ENCODE results near the gene HJV. TPM values are rescaled to one million over a fixed set of nuclear protein-coding genes. Genes with fewer than 3 reads are reported as not detected.
"Not testable (repeated sequence)": the region's sequence is repeated elsewhere in the genome, so short reads cannot be mapped to it uniquely, and the experiment has no call there.

Gene HJV, protein sequence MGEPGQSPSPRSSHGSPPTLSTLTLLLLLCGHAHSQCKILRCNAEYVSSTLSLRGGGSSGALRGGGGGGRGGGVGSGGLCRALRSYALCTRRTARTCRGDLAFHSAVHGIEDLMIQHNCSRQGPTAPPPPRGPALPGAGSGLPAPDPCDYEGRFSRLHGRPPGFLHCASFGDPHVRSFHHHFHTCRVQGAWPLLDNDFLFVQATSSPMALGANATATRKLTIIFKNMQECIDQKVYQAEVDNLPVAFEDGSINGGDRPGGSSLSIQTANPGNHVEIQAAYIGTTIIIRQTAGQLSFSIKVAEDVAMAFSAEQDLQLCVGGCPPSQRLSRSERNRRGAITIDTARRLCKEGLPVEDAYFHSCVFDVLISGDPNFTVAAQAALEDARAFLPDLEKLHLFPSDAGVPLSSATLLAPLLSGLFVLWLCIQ
- total RNA-seq, result not detected in 2 replicates
- long read RNA-seq, result 0 reads

DNA sequence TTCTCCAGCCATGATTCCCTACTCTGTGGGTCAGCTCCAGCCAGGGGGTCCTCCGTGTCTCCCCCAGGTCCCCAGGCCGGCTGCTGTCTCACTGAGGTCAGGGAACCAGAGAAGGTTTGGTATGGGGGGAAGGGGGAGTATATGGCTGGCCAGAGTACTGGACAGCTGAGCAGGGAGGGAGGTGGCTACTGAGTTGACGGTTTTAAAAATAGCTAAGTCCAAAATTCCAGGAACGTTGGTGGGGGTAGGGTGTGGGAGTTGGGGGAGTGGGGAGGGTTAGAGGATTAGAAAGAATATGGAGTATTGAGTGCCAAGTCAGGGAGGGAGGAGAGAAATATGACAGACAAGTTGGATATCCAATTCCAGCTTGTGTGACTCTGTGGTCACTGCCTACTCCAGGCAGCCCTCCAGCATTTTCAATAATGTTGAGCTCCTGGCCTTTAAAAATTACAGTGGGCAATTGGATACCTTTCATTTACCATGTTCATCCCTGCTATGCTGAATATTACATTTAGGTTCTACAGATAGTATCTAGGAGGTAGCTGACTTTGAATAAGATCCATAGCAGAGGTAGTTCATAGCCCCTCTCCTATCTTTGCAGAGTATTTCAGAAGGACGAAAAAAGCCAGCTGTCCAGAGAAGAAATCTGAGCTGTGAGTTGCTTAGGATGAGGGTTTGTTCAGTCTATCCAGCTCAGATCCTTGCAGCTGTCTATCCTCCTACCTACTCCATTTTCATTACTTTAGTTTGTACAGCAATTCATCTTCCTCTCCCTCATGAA, at the start of gene HJV:
Gene HJV (minus strand): TSS at position 114 of the 781 bp plus-strand sequence. CDS start 1,504 bp downstream, outside the sequence.
- H3K27me3 Mint-ChIP-seq (ENCODE audit: unreplicated experiment), result peaks cover 81% of the 10 kb centered on the region
- no peak within 1 kb of the TSS for H3K27ac Mint-ChIP-seq (ENCODE audit: unreplicated experiment)
- H3K4me3 Mint-ChIP-seq (ENCODE audit: unreplicated experiment), result no peak within 1 kb of the TSS
- peaks cover 8% of the 10 kb centered on the region for H3K4me1 Mint-ChIP-seq (ENCODE audit: unreplicated experiment)
- no peak for TF ChIP-seq CTCF (IDR thresholded peaks at IDR 0.05)
- no peaks in the 10 kb centered on the region for H3K36me3 Mint-ChIP-seq (ENCODE audit: unreplicated experiment)
- H3K9me3 Mint-ChIP-seq (ENCODE audit: unreplicated experiment), result no peaks in the 10 kb centered on the region
- DNase-seq (ENCODE audit: extremely low spot score, unreplicated experiment), result no peak

- not testable (repeated sequence) for DNase-seq (ENCODE audit: extremely low spot score, unreplicated experiment); H3K9me3 Mint-ChIP-seq (ENCODE audit: unreplicated experiment); H3K36me3 Mint-ChIP-seq (ENCODE audit: unreplicated experiment); H3K4me3 Mint-ChIP-seq (ENCODE audit: unreplicated experiment); H3K27me3 Mint-ChIP-seq (ENCODE audit: unreplicated experiment); H3K27ac Mint-ChIP-seq (ENCODE audit: unreplicated experiment); H3K4me1 Mint-ChIP-seq (ENCODE audit: unreplicated experiment)
Observed at GRCh38 chr1:146059148-146059547, 37.6 kb upstream of the HJV start.

DNA sequence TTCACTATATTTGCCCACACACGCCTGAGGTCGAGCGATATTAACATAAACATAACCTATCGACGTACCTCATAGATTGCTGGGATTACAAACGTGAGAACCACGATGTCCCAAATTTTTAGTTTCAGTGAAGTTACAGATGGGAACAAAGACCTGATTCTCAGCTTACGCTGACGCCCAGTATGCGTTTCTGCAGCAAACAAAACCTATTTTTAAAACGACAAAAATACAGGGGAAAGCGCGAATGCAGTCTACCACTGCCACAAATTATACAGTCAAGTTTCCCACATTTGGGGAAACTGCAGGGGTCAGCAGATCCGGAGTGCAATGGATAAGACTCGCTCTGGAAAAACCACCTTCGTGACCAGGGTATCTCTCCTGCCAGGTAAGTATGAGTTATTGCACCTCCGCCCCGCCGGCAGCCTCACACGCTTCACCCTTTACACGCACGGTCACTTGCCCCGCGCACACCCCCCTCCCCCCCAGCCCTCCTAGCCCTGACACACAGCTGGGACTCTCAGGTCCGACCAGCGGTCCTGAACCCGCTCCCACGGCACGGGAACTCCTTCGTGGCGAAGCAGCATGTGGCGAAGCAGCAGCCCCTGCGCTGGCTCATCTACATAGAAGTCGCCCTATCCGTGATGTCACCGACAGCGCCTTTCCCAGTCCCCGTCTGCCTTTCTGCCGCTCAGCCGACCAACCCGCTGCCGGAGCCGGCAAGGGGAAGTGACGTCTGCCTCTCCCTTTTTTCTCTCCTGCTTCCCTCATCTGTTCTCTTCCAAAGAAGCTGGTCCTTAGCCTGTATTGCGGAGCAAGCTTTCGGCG, 30.5 kb upstream of the HJV start:
- H3K4me1 Mint-ChIP-seq (ENCODE audit: unreplicated experiment), result peaks cover 24% of the 10 kb centered on the region
- not testable (repeated sequence) for H3K27me3 Mint-ChIP-seq (ENCODE audit: unreplicated experiment); H3K9me3 Mint-ChIP-seq (ENCODE audit: unreplicated experiment); H3K36me3 Mint-ChIP-seq (ENCODE audit: unreplicated experiment)
- DNase-seq (ENCODE audit: extremely low spot score, unreplicated experiment), result peak; percentile 93
- H3K27ac Mint-ChIP-seq (ENCODE audit: unreplicated experiment), result peak overlapping the region; percentile 98
- H3K4me3 Mint-ChIP-seq (ENCODE audit: unreplicated experiment), result peak overlapping the region; percentile 81

DNA sequence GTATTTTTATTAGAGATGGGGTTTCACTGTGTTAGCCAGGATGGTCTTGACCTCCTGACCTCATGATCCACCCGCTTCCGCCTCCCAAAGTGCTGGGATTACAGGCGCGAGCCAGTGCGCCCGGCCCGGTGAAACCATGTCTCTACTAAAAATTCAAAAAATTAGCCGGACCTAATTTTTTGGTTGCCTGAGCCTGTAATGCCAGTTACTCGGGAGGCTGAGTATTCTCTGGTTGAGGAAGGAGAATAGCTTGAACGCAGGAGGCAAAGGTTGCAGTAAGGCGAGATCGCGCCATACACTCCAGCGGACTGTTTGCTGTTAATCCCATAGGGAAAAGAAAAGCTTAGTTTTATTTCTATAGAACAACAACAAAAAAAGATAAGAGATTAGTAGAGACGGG, 29.9 kb upstream of the HJV start:
- no peak for DNase-seq (ENCODE audit: extremely low spot score, unreplicated experiment)
- no peaks in the 10 kb centered on the region for H3K36me3 Mint-ChIP-seq (ENCODE audit: unreplicated experiment)

DNA sequence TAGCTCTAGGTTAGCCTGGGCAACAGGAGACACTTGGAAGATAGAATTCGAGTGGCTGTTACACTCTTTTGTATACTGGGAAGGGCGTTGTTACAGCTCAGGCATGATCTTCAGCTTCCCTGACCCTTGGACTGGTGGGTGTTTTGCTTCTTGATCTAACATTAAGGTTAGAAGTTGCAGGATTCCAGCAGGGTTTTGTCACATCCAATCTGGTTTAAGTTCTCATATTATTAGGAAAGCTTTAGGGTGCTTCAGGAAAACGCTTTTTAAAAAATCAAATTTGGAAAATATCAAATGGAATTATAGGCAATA, 29.1 kb upstream of the HJV start:
- Mint-ChIP-seq H3K4me1 (ENCODE audit: unreplicated experiment) (peaks cover 24% of the 10 kb centered on the region), H3K27ac (ENCODE audit: unreplicated experiment) (peak overlapping the region; percentile 65), H3K4me3 (ENCODE audit: unreplicated experiment) (peak overlapping the region; percentile 33)
- not testable (repeated sequence) for H3K27me3 Mint-ChIP-seq (ENCODE audit: unreplicated experiment); H3K9me3 Mint-ChIP-seq (ENCODE audit: unreplicated experiment); DNase-seq (ENCODE audit: extremely low spot score, unreplicated experiment); H3K36me3 Mint-ChIP-seq (ENCODE audit: unreplicated experiment)

More for the DNA sequence above, 29.9 kb upstream of the HJV start:
- TF ChIP-seq CTCF (IDR thresholded peaks at IDR 0.05), result no peak
- H3K27me3 Mint-ChIP-seq (ENCODE audit: unreplicated experiment), result no peaks in the 10 kb centered on the region
- H3K27ac Mint-ChIP-seq (ENCODE audit: unreplicated experiment), result peak overlapping the region; percentile 98
- H3K4me1 Mint-ChIP-seq (ENCODE audit: unreplicated experiment), result peaks cover 24% of the 10 kb centered on the region
- H3K9me3 Mint-ChIP-seq (ENCODE audit: unreplicated experiment), result no peaks in the 10 kb centered on the region
- H3K4me3 Mint-ChIP-seq (ENCODE audit: unreplicated experiment), result peak overlapping the region; percentile 81

- H3K9me3 Mint-ChIP-seq (ENCODE audit: unreplicated experiment); H3K27me3 Mint-ChIP-seq (ENCODE audit: unreplicated experiment); DNase-seq (ENCODE audit: extremely low spot score, unreplicated experiment); H3K36me3 Mint-ChIP-seq (ENCODE audit: unreplicated experiment): not testable (repeated sequence)
- H3K27ac Mint-ChIP-seq (ENCODE audit: unreplicated experiment), result peak overlapping the region; percentile 65
- peak overlapping the region; percentile 33 for H3K4me3 Mint-ChIP-seq (ENCODE audit: unreplicated experiment)
- peaks cover 24% of the 10 kb centered on the region for H3K4me1 Mint-ChIP-seq (ENCODE audit: unreplicated experiment)
Observed at GRCh38 chr1:146049866-146050651, 28.5 kb upstream of the HJV start.
